ENCODE results near the gene LGALS7. TPM values are rescaled to one million over a fixed set of nuclear protein-coding genes. Genes with fewer than 3 reads are reported as not detected.
A peak's percentile ranks its signal among the peaks of the same experiment; 100 is the strongest.

Gene LGALS7
- total RNA-seq, 1 donor from 2014 or later = not detected

- no peak for DNase-seq (ENCODE audit: low spot score)
- intact Hi-C loops (cut with DNase I) = no loop called here
These were observed 29.7 kb downstream of the LGALS7 start for GRCh38 chr19:38743394-38744297.

DNA sequence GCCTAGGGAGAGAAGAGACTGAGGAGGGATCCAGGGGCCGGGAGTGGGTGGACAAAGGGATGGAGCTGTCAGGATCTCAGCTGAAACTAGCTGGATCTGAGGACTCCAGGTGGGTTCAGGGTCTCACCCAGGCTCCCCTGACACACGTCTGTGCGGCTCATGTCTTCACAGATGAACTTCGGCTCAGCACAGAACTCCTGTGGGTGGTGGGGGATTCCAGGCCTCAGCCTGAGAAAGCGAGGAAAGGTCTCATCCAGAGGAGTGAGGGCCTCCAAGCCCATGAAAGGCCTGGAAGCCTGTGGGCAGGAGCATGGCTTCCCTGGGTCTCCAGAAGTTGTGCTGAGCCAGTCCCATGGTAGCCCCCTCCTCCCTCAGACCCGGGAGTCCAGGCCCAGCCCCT is 30.4 kb downstream of the LGALS7 start:
- intact Hi-C loops (cut with DNase I) = no loop called here
- DNase-seq (ENCODE audit: low spot score) = no peak

DNA sequence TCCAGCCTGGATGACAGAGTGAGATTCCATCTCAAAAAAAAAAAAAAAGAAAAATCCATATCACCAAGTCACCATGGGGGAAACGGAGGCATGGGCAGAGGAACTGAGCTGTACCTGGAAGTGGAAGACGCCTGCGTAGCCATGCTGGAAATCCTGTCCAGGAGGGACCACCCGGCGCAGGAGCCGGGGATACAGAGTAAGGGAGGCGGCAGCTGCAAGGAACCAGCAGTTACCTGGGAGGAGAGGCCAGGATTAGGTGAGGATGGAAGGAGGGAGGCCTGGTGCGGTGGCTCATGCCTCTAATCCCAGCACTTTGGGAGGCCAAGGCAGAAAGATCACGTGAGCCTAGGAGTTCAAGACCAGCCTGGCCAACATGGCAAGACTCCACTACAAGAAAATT is 31.0 kb downstream of the LGALS7 start:
- peak; percentile 64 for DNase-seq (ENCODE audit: low spot score)
- intact Hi-C loops (cut with DNase I) = no loop called here

- no peak for DNase-seq (ENCODE audit: low spot score)
- intact Hi-C loops (cut with DNase I) = no loop called here
These were observed 31.6 kb downstream of the LGALS7 start for GRCh38 chr19:38741670-38742069.

GRCh38 chr19:38740932-38741331 is 32.4 kb downstream of the LGALS7 start:
- DNase-seq (ENCODE audit: low spot score) = no peak
- intact Hi-C loops (cut with DNase I) = no loop called here

GRCh38 chr19:38740257-38740592 is 33.1 kb downstream of the LGALS7 start:
- intact Hi-C loops (cut with DNase I) = no loop called here

DNA sequence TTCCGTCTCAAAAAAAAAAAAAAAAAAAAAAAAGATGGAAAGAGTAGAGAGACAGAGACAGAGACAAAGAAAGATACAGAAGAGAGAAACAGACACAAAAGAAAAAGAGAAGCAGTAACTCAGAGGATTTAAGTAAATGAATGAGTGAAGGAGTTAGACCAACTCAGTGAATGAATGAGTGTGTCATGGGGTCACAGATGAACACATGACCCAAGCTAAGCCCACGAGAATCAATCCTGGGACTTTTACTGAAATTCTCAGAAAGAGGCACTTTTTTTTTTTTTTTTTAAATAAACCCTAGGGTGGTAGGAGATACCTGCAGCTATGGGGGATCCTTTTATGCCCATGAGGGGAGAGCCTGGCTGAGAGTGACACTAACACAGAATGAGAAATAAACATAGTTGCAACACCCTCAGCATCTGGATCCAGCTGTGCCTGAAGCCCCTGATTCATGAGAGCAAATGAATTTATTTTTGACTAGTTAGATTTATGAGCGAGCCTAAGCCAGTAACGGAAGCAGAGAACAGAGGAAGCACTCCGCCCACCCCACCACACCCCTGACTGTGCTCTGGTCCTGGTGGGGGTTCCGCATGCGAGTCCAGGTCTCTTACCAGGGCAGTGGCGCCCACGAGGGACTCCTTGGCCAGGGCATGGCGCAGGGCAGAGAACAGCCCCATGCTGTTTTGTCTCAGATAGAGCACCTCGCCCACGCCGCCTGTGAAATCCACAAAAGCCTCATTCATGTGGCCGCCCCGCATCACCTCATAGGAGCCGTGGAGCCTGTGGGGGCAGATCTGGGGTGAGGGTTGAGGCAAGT is 33.7 kb downstream of the LGALS7 start:
- intact Hi-C loops (cut with DNase I) = no loop called here
- peak; percentile 65 for DNase-seq (ENCODE audit: low spot score)

More at GRCh38 chr19:38740257-38740592, 33.1 kb downstream of the LGALS7 start:
- DNase-seq (ENCODE audit: low spot score) = peak; percentile 20

DNA sequence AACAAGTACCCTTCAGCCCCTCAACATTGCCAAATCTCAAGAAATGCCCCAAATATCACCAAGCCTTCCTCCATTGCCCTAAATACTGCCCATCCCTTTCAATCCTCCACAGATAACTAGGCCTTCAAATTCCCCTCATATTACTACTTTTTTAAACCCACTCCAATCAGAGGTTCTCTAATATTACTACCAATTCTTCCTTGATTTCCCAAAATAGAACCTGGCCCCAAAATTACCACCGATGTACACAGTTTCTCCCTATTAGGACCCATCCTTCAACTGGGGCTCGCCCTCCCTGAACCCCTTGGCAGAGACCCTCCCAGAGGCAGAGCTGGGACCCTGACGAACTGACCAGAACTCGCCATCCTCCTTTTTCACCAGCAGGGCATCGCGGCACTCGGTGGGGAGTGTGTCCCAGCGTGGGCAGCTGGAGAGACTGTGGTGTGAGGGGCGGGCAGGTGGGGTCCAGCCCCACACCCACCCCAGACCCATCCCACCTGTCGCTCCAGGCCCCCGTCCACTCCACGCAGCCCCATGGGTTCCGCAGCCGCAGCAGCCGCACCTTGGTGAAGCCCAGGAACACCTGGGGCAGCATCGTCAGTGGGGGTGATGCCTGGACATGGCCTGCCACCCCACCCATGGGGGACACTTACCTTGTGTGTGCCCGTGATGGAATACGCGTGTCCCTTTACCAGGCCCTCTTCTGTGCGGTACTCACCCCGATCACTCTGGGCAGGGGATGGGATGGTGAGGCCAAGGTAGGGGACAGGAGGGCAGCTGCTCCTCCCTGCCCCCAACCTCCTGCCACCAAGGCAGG is 35.2 kb downstream of the LGALS7 start:
- intact Hi-C loops (cut with DNase I) = no loop called here
- DNase-seq (ENCODE audit: low spot score) = peak; percentile 55

- intact Hi-C loops (cut with DNase I) = no loop called here
- peak; percentile 74 for DNase-seq (ENCODE audit: low spot score)
These were observed 35.9 kb downstream of the LGALS7 start for GRCh38 chr19:38737281-38737865.

GRCh38 chr19:38736413-38737280 is 36.7 kb downstream of the LGALS7 start:
- DNase-seq (ENCODE audit: low spot score) = peak; percentile 73
- intact Hi-C loops (cut with DNase I) = no loop called here

- intact Hi-C loops (cut with DNase I) = no loop called here
- no peak for DNase-seq (ENCODE audit: low spot score)
These were observed 37.3 kb downstream of the LGALS7 start for GRCh38 chr19:38736036-38736412.

GRCh38 chr19:38735257-38735686 is 38.0 kb downstream of the LGALS7 start:
- intact Hi-C loops (cut with DNase I) = no loop called here
- no peak for DNase-seq (ENCODE audit: low spot score)

DNA sequence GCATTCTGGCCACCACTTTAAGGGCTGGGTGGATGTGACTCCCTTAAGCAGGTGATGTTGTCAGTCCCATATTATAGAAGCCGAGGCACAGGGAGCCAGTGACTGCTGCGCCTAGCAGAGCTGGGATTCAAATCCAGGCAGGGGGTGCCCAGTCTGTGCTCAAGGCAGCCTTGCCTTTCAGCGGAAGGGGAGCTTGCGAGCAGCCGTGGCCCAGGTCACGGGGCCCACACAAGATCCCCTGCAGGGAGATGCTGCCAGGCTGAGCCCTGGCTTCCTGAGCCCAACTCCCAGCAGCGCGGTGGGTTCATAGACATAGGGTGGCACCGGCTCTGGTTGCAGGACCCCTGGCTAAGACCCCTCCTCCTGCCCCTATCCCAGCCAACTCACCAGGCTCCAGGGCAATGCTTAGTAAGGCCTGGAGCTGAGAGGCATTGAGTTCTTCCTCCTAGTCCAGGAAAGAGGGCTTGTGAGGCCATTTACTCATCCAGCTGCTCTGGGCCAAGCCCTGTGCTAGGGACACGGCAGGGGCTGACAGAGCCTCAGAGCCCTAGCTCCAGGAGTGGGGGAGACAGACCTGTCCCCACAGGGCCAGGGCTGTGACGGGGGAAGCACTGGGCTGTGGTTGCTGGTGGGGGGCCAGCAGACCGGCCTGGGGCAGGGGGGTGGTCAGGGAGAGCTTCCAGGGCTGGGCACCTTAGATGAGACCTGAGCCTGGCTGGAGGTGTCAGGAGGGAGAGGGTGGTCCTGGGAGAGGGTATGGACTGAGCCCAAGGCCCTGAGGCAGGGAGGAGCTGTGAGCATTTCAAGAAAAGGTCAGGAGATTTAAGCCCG is 38.7 kb downstream of the LGALS7 start:
- DNase-seq (ENCODE audit: low spot score) = no peak
- intact Hi-C loops (cut with DNase I) = no loop called here

- intact Hi-C loops (cut with DNase I) = no loop called here
- DNase-seq (ENCODE audit: low spot score) = no peak
These were observed 39.2 kb downstream of the LGALS7 start for GRCh38 chr19:38734176-38734425.

DNA sequence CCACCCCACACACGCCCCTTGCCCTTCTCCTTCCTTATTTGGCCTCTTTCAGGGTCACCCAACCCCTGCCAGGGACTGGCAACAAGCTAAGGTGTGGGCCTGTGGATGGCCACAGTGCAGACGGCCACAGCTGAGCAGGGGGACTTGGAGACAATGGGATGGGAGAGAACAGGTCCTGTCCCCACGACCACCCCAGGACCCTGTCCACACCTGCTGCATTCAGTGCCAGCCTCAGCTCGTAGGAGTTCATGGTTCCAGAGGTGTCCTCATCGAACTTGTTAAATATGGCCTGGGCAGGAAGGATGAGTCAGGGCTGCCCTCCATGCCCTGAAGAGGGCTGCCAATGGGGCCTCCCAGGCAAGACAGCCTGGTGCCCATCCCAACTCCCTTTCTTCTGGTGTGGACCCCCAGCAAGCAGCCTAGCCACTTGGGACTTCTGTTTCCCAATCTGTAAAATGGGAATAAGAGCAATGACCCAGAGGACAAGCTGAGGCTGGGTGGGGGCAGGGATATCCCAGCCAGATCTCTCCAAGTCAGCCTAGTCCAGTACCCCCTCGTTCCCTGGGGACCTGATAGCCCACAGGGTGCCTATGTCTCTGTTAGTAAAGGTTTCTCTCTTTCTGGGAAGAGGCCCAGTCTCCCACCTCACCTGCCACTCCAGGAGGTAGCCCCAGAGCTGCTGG is 39.7 kb downstream of the LGALS7 start:
- intact Hi-C loops (cut with DNase I) = loop anchor here (2.0 kb wide), 1 partner anchor 53 kb away; no protein-coding TSS in a partner anchor
- no peak for DNase-seq (ENCODE audit: low spot score)

GRCh38 chr19:38733241-38733492 is 40.1 kb downstream of the LGALS7 start:
- intact Hi-C loops (cut with DNase I) = loop anchor here (2.0 kb wide), 1 partner anchor 54 kb away; no protein-coding TSS in a partner anchor
- DNase-seq (ENCODE audit: low spot score) = no peak

DNA sequence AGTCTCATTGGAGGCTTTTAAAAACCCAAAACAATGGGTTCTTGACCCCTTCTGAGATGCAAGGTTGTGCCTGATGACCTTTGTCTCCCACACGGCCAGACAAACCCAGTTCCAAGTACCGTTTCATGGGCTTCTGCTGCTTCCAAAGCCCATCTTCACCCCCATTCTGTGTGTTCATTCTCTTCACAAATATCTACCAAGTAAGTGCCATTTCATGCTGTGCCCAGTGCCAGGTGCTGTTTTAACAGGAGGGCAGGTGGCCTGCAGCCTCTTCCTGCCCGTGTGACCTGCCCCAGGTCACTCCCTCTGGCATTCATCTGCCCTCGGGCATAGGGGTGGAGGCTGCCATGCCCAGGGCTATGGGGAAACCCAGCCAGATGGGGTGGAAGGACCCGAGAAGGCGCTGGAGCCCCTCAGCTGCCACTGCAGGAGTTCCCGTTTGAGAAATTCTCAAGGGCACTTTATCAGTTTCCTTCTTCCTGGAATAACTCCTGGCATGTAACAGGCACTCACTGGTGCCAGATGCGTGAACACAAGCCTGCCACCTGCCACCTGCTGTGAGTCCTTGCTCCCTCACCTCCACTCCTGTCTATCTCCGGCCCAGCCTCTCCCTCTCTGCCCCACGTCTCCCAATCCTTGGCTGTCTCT is 41.5 kb downstream of the LGALS7 start:
- intact Hi-C loops (cut with DNase I) = loop anchor here (2.0 kb wide), 1 partner anchor 55 kb away; no protein-coding TSS in a partner anchor
- DNase-seq (ENCODE audit: low spot score) = no peak

All from cardiac septum (tissue), 1 donor.